Muscle layer of duodenum (tissue), 2 donors: ENCODE data around the gene DENND1B.
"Not testable (repeated sequence)": the region's sequence is repeated elsewhere in the genome, so short reads cannot be mapped to it uniquely, and the experiment has no call there.

Experiments used
- H3K27ac ChIP-seq: one replicate; pipeline ENCODE4 v1.7.0; 2013; ENCODE audit warnings: mild to moderate bottlenecking, low read length
- H3K27me3 ChIP-seq: one replicate; pipeline ENCODE4 v1.7.0; 2013; ENCODE audit warnings: low read depth, mild to moderate bottlenecking, control low read depth, low read length
- H3K36me3 ChIP-seq, 2 donors: one replicate each; pipeline ENCODE4 v1.7.0; 2013; ENCODE audit warnings: low read length in 2 of 2, control low read depth in 1 of 2, mild to moderate bottlenecking in 1 of 2; ENCODE audit not compliant: insufficient read depth in 2 of 2, control insufficient read depth in 1 of 2
- H3K4me1 ChIP-seq, 2 donors: one replicate each; pipeline ENCODE4 v1.7.0; 2013; ENCODE audit warnings: low read length in 2 of 2, mild to moderate bottlenecking in 2 of 2, control low read depth in 1 of 2, moderate library complexity in 1 of 2; ENCODE audit not compliant: insufficient read depth in 2 of 2, control insufficient read depth in 1 of 2
- H3K4me3 ChIP-seq, 2 donors: one replicate each; pipeline ENCODE4 v1.7.0; 2013; ENCODE audit warnings: low read length in 2 of 2, low read depth in 1 of 2, mild to moderate bottlenecking in 1 of 2
- H3K9me3 ChIP-seq, 2 donors: one replicate each; pipeline ENCODE4 v1.7.0; 2013; ENCODE audit warnings: low read length in 2 of 2, control low read depth in 1 of 2, mild to moderate bottlenecking in 1 of 2; ENCODE audit not compliant: control insufficient read depth in 1 of 2
- donor health status: healthy.

Gene DENND1B

GRCh38 chr1:197700688-197701087 is 74.6 kb downstream of the DENND1B start:
- not testable (repeated sequence) for H3K9me3 ChIP-seq, H3K27ac ChIP-seq, H3K27me3 ChIP-seq, H3K4me1 ChIP-seq, H3K36me3 ChIP-seq, H3K4me3 ChIP-seq

DNA sequence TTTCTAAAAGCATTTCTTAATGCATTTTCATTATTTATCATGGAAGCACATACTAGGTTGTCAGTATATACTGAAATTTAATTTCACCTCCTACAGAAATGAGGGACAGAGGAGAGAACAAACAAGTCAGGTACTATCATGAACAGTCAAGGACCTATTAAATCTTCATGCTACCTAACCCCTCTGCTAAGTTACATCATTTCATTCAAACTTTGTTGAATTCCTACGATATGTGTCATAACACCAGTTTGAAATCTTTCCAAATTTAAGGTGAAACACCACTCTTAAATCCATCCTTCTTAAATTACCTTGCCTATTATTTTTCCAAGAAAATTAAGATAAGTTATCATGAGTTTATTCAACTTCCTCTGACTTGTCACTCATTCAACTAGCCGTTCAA is 78.9 kb downstream of the DENND1B start:
- Histone ChIP-seq H3K4me3 (no peak overlapping the region), H3K27ac (no peak overlapping the region), H3K36me3 (no peaks in the 10 kb centered on the region), H3K4me1 (no peaks in the 10 kb centered on the region), H3K9me3 (no peaks in the 10 kb centered on the region), H3K27me3 (no peaks in the 10 kb centered on the region)

GRCh38 chr1:197695961-197696360 is 79.3 kb downstream of the DENND1B start:
- Histone ChIP-seq H3K4me3 (no peak overlapping the region), H3K27ac (no peak overlapping the region), H3K27me3 (no peaks in the 10 kb centered on the region), H3K9me3 (no peaks in the 10 kb centered on the region), H3K36me3 (no peaks in the 10 kb centered on the region), H3K4me1 (no peaks in the 10 kb centered on the region)

- H3K27ac ChIP-seq: no peak overlapping the region
- H3K9me3 ChIP-seq: peaks cover 0 to 4% of the 10 kb centered on the region in 2 donors
- no peaks in the 10 kb centered on the region for H3K36me3 ChIP-seq
- H3K4me3 ChIP-seq: no peak overlapping the region
- H3K4me1 ChIP-seq: no peaks in the 10 kb centered on the region
- no peaks in the 10 kb centered on the region for H3K27me3 ChIP-seq
Observed at GRCh38 chr1:197692965-197693364, 82.3 kb downstream of the DENND1B start.

DNA sequence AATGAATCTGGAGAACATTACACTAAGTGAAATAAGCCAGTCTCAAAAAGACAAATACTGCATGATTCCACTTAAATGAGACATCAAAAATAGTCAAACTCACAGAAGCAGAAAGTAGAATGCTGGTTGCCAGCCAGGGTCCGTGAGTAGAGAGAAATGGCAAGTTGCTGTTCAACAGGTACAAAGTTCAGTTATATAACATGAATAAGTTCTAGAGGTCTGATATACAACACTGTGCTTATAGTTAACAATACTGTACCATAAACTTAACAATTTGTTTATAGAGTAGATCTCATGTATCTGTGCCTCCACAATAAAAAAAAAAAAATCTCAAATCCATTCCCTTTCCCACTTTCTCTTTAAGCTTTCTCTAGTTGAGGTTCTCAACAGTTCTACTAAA is 83.5 kb downstream of the DENND1B start:
- no peak overlapping the region for H3K4me3 ChIP-seq
- no peaks in the 10 kb centered on the region for H3K4me1 ChIP-seq
- no peaks in the 10 kb centered on the region for H3K36me3 ChIP-seq
- no peaks in the 10 kb centered on the region for H3K27me3 ChIP-seq
- H3K27ac ChIP-seq: no peak overlapping the region
- peaks cover 0 to 4% of the 10 kb centered on the region in 2 donors for H3K9me3 ChIP-seq

DNA sequence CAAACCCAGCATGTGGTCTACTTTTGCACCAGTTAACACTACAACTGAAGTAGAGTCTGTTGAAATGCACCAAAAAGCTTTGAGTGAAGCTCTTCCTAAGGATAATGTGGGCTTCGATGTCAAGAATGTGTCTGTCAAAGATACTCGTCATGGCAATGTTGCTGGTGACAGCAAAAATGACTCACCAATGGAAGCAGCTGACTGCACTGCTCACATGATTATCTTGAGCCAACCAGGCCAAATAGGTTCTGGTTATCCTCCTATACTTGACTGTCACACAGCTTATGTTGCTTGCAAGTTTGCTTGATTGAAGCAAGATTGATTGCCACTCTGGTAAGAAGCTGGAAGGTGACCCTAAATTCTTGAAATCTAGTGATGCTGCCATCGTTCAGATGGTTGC is 85.2 kb downstream of the DENND1B start:
- peaks cover 0 to 4% of the 10 kb centered on the region in 2 donors for H3K9me3 ChIP-seq
- H3K27ac ChIP-seq: no peak overlapping the region
- H3K4me3 ChIP-seq: no peak overlapping the region
- no peaks in the 10 kb centered on the region for H3K36me3 ChIP-seq
- no peaks in the 10 kb centered on the region for H3K4me1 ChIP-seq
- H3K27me3 ChIP-seq: no peaks in the 10 kb centered on the region

- Histone ChIP-seq H3K27me3 (no peaks in the 10 kb centered on the region), H3K9me3 (peaks cover 0 to 4% of the 10 kb centered on the region in 2 donors)
Observed at GRCh38 chr1:197688233-197688632, 87.0 kb downstream of the DENND1B start.

DNA sequence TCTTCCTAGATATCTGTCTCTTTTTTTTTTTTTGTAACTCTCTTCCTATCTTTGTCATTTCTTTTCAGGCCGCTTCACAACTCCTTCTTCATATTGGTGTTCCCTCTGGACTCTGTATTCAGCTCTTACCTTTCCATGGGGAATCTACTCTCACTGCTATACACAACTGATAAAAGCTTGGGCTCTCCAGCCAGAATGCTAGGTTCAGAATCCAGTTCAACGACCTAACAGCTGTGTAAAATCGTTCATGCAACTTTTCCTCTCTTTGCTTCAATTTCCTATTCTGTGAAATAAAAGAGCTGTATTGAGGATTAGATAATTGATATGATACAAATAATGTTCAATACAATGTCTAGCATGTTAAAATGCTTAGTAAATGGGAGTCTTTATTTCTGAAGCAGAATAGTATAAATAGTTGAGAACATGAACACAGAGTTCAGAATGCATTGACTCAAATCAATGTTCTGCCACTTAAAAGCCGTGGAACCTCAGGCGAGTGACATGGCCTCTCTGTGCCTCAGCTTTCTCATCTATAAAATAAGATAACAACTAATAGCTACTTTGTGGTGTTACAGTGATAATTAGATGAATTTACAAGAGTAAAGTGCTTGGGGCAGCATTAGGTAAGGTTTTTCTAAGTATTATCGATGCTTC is 88.5 kb downstream of the DENND1B start:
- no peaks in the 10 kb centered on the region for H3K27me3 ChIP-seq
- H3K36me3 ChIP-seq: no peaks in the 10 kb centered on the region
- H3K27ac ChIP-seq: no peak overlapping the region
- H3K4me1 ChIP-seq: no peaks in the 10 kb centered on the region
- peaks cover 0 to 4% of the 10 kb centered on the region in 2 donors for H3K9me3 ChIP-seq
- H3K4me3 ChIP-seq: no peak overlapping the region

More at GRCh38 chr1:197688233-197688632, 87.0 kb downstream of the DENND1B start:
- Histone ChIP-seq H3K36me3 (no peaks in the 10 kb centered on the region), H3K4me1 (no peaks in the 10 kb centered on the region), H3K27ac (no peak overlapping the region), H3K4me3 (no peak overlapping the region)

GRCh38 chr1:197686231-197686630 is 89.0 kb downstream of the DENND1B start:
- no peaks in the 10 kb centered on the region for H3K36me3 ChIP-seq
- H3K9me3 ChIP-seq: peaks cover 0 to 4% of the 10 kb centered on the region in 2 donors
- no peak overlapping the region for H3K4me3 ChIP-seq
- H3K4me1 ChIP-seq: no peaks in the 10 kb centered on the region
- no peak overlapping the region for H3K27ac ChIP-seq
- no peaks in the 10 kb centered on the region for H3K27me3 ChIP-seq

GRCh38 chr1:197685785-197686184 is 89.5 kb downstream of the DENND1B start:
- no peaks in the 10 kb centered on the region for H3K27me3 ChIP-seq
- H3K4me1 ChIP-seq: no peaks in the 10 kb centered on the region
- H3K27ac ChIP-seq: no peak overlapping the region
- no peaks in the 10 kb centered on the region for H3K36me3 ChIP-seq
- no peak overlapping the region for H3K4me3 ChIP-seq
- H3K9me3 ChIP-seq: peaks cover 0 to 4% of the 10 kb centered on the region in 2 donors

- Histone ChIP-seq H3K27me3 (no peaks in the 10 kb centered on the region), H3K4me1 (no peaks in the 10 kb centered on the region), H3K4me3 (no peak overlapping the region), H3K36me3 (no peaks in the 10 kb centered on the region), H3K9me3 (peaks cover 0 to 4% of the 10 kb centered on the region in 2 donors), H3K27ac (no peak overlapping the region)
Observed at GRCh38 chr1:197683895-197684553, 91.3 kb downstream of the DENND1B start.

GRCh38 chr1:197683280-197683679 is 92.0 kb downstream of the DENND1B start:
- H3K27me3 ChIP-seq: no peaks in the 10 kb centered on the region
- H3K4me1 ChIP-seq: no peaks in the 10 kb centered on the region
- no peaks in the 10 kb centered on the region for H3K9me3 ChIP-seq
- no peak overlapping the region for H3K4me3 ChIP-seq
- H3K27ac ChIP-seq: no peak overlapping the region
- H3K36me3 ChIP-seq: no peaks in the 10 kb centered on the region
